HG02884 (cell line): ENCODE measurements around the gene RECK.

Experiments used
- ATAC-seq: cut with Tn5 transposase; IDR thresholded peaks from one replicate; pipeline ENCODE4 v1.9.1; 2021; ENCODE audit warnings: mild to moderate bottlenecking, moderate library complexity; ENCODE audit not compliant: unreplicated experiment

The RECK gene

GRCh38 chr9:36135741-36136271 is 99.1 kb downstream of the RECK start:
- peak; percentile 27 for ATAC-seq

GRCh38 chr9:36136272-36136893 is 99.7 kb downstream of the RECK start, which contains the start of gene GLIPR2:
Gene GLIPR2, plus strand, starts transcription at chr9:36136733. Its CDS starts 46 bp downstream, at chr9:36136779.
- peak; percentile 91 for ATAC-seq

GRCh38 chr9:36136894-36137391 is 100.2 kb downstream of the RECK start:
- peak; percentile 35 for ATAC-seq

- ATAC-seq = no peak
Observed at GRCh38 chr9:36137392-36138004, 100.8 kb downstream of the RECK start.

- no peak for ATAC-seq
Observed at GRCh38 chr9:36138496-36138895, 101.8 kb downstream of the RECK start.

- ATAC-seq = no peak
Observed at GRCh38 chr9:36138901-36139300, 102.2 kb downstream of the RECK start.

- ATAC-seq = no peak
Observed at GRCh38 chr9:36140086-36141084, 103.7 kb downstream of the RECK start.

GRCh38 chr9:36141288-36141687 is 104.6 kb downstream of the RECK start:
- no peak for ATAC-seq

- ATAC-seq = no peak
Observed at GRCh38 chr9:36141761-36142160, 105.0 kb downstream of the RECK start.

- ATAC-seq = no peak
Observed at GRCh38 chr9:36142510-36143244, 106.0 kb downstream of the RECK start.

GRCh38 chr9:36143245-36143641 is 106.5 kb downstream of the RECK start:
- no peak for ATAC-seq

- no peak for ATAC-seq
Observed at GRCh38 chr9:36144309-36145232, 107.9 kb downstream of the RECK start.

- ATAC-seq = no peak
Observed at GRCh38 chr9:36145970-36146369, 109.3 kb downstream of the RECK start.

- ATAC-seq = no peak
Observed at GRCh38 chr9:36146651-36147050, 109.9 kb downstream of the RECK start.

GRCh38 chr9:36147441-36148175 is 110.9 kb downstream of the RECK start:
- ATAC-seq = no peak

GRCh38 chr9:36148311-36149051 is 111.8 kb downstream of the RECK start:
- ATAC-seq = no peak

- no peak for ATAC-seq
Observed at GRCh38 chr9:36149197-36149596, 112.5 kb downstream of the RECK start.
